Measurements from ENCODE around the gene OPRL1.
"Not testable (repeated sequence)": the region's sequence is repeated elsewhere in the genome, so short reads cannot be mapped to it uniquely, and the experiment has no call there.

Gene OPRL1

DNA sequence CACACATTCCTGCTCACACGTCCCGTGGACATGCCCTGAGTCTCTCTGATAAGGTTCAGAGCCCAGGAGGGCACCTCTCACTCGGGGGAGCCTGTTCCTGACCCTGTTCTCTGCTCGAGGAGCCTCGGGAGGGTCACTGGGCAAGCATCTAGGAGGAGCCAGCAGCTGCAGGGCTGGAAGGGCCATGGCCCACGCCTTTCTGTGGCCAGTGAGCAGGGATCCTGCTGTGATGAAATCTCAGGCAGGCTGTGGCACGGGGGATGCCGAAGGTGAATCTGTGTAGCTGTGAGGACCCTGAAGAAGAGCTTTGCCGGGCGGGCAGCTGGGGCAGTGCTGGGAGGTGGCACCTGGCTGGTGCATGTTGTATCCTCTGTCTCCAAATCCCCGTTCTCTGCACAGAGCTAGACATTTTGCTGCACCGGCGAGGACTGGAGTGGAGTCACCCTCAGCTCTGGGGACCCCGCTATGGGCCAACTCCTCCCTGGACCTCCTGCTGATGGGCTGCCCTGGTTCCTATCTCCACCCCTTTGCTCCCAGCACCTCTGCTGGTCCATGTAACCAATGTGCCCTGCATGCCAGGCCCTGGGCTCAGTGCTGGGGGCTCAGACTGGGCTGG lies 34.6 kb downstream of the OPRL1 start:
- H3K36me3 ChIP-seq (ENCODE audit: insufficient read depth, low read depth, low read length) = no peaks in the 10 kb centered on the region
- H3K4me1 ChIP-seq (ENCODE audit: insufficient read depth, low read length) = no peaks in the 10 kb centered on the region
- H3K27ac ChIP-seq (ENCODE audit: low read length) = no peak overlapping the region
- no peak overlapping the region for H3K9ac ChIP-seq (ENCODE audit: low read depth, low read length)
- no peaks in the 10 kb centered on the region for H3K9me3 ChIP-seq (ENCODE audit: insufficient read depth, low read depth, low read length)
- H3K4me3 ChIP-seq (ENCODE audit: low read length) = no peak overlapping the region
- no peaks in the 10 kb centered on the region for H3K27me3 ChIP-seq (ENCODE audit: insufficient read depth, low read length)

DNA sequence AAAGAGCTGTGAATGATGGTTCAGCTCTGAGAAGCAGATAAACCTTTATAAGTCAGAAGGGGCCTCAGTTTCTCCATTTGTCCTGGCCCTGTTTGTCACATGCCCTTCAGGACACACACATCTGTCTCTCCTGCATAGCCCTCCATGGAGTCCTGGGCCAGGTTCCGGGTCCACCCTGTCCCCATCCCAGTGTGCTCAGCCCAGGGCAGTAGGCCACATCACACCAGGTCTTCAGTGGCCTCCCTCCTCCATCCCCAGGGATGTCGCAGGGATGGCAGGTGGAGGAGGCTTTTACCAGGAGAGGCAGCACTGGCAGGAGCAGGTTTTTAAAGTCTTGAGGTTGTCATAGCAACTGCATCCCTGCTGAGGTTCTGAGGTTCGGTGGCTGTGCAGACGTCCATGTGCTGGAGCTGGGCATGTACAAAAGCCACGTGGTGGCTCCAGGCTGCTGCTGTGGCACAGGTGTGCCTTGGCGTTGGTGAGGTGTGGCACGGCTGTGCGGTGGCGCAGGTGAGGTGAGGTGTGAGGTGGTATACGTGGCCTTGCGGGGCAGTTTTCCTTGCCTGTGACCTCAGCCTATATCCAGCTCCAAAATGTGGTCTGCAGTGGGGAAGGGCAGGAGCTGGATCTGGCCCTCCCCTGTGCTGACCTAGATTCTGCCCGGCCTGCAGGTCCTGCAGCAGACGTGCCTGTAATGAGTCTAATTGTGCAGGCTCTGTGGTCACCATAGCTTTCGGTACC lies 35.5 kb downstream of the OPRL1 start:
- no peak overlapping the region for H3K27ac ChIP-seq (ENCODE audit: low read length)
- H3K9me3 ChIP-seq (ENCODE audit: insufficient read depth, low read depth, low read length) = no peaks in the 10 kb centered on the region
- no peaks in the 10 kb centered on the region for H3K27me3 ChIP-seq (ENCODE audit: insufficient read depth, low read length)
- no peak overlapping the region for H3K9ac ChIP-seq (ENCODE audit: low read depth, low read length)
- H3K4me1 ChIP-seq (ENCODE audit: insufficient read depth, low read length) = no peaks in the 10 kb centered on the region
- H3K4me3 ChIP-seq (ENCODE audit: low read length) = no peak overlapping the region
- no peaks in the 10 kb centered on the region for H3K36me3 ChIP-seq (ENCODE audit: insufficient read depth, low read depth, low read length)

DNA sequence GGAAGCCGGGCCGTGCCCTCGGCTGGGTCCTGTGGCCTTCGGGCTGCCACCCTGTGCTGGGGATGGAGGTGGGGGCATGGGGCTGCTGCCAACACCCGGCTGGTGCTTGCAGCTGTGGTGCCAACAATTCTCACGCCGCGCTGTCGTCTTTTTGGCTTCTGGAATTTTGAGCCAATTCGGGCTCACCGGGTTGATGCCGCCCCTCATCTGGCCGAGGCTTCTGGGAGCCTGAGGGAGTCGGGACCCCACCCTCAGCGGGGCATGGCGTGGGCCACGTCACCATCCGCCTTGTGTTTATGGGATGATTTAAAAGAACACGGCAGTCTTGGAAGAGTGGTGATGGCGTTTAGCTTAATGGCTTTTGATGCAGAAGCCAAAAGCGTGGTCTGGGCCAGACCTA lies 36.1 kb downstream of the OPRL1 start:
- H3K9me3 ChIP-seq (ENCODE audit: insufficient read depth, low read depth, low read length) = no peaks in the 10 kb centered on the region
- no peak overlapping the region for H3K9ac ChIP-seq (ENCODE audit: low read depth, low read length)
- no peaks in the 10 kb centered on the region for H3K27me3 ChIP-seq (ENCODE audit: insufficient read depth, low read length)
- no peak overlapping the region for H3K4me3 ChIP-seq (ENCODE audit: low read length)
- no peaks in the 10 kb centered on the region for H3K36me3 ChIP-seq (ENCODE audit: insufficient read depth, low read depth, low read length)
- no peaks in the 10 kb centered on the region for H3K4me1 ChIP-seq (ENCODE audit: insufficient read depth, low read length)
- H3K27ac ChIP-seq (ENCODE audit: low read length) = no peak overlapping the region

DNA sequence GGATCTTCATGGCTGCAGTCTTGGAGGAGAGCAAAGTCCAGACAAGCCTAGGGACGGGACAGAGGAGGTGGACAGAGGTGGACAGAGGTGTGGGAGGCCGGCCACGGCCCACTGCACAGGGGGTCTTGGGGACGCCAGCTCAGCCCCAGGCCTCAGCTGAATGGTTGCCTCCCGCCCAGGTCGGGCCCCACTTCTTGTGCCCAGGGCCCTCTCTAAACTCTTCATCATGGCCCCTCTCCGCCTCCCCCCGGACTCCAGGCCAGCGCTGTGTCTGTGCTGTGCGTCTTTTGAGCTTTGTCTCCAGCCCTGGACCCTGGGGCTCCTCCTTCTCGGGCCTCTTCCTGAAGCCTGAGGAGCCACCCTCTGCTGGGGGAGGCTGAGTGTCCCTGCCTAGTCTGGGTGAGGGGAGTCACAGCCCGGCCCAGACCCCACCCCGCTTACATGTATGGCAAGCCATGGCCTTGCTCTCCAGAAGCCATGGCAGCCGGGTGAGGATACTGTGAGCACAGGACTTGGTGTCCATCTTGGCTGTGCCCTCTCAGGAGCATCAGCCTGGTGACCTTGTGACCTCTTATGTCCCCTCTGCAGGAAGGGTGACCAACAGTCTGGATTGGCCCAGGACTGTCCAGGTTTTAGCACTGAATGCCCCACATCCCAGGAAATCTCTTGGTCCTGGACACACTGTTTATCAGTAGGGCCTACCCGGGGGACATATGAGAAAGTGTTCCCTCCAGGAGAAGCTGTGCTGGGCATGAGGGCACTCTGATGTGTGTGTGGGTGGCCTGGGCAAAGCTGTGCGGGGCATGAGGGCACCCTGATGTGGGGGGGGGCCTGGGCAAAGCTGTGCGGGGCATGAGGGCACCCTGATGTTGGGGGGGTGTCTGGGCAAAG lies 36.9 kb downstream of the OPRL1 start:
- no peak overlapping the region for H3K27ac ChIP-seq (ENCODE audit: low read length)
- no peaks in the 10 kb centered on the region for H3K9me3 ChIP-seq (ENCODE audit: insufficient read depth, low read depth, low read length)
- no peak overlapping the region for H3K4me3 ChIP-seq (ENCODE audit: low read length)
- no peak overlapping the region for H3K9ac ChIP-seq (ENCODE audit: low read depth, low read length)
- no peaks in the 10 kb centered on the region for H3K36me3 ChIP-seq (ENCODE audit: insufficient read depth, low read depth, low read length)
- H3K27me3 ChIP-seq (ENCODE audit: insufficient read depth, low read length) = no peaks in the 10 kb centered on the region
- no peaks in the 10 kb centered on the region for H3K4me1 ChIP-seq (ENCODE audit: insufficient read depth, low read length)

DNA sequence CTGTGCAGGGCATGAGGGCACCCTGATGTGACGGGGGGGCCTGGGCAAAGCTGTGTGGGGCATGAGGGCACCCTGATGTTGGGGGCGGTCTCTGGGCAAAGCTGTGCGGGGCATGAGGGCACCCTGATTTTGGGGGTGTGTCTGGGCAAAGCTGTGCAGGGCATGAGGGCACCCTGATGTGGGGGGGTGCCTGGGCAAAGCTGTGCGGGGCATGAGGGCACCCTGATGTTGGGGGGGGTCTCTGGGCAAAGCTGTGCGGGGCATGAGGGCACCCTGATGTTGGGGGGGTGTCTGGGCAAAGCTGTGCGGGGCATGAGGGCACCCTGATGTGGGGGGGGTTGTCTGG lies 37.5 kb downstream of the OPRL1 start:
- H3K4me3 ChIP-seq (ENCODE audit: low read length); H3K27ac ChIP-seq (ENCODE audit: low read length); H3K4me1 ChIP-seq (ENCODE audit: insufficient read depth, low read length); H3K27me3 ChIP-seq (ENCODE audit: insufficient read depth, low read length); H3K9ac ChIP-seq (ENCODE audit: low read depth, low read length); H3K9me3 ChIP-seq (ENCODE audit: insufficient read depth, low read depth, low read length); H3K36me3 ChIP-seq (ENCODE audit: insufficient read depth, low read depth, low read length): not testable (repeated sequence)

DNA sequence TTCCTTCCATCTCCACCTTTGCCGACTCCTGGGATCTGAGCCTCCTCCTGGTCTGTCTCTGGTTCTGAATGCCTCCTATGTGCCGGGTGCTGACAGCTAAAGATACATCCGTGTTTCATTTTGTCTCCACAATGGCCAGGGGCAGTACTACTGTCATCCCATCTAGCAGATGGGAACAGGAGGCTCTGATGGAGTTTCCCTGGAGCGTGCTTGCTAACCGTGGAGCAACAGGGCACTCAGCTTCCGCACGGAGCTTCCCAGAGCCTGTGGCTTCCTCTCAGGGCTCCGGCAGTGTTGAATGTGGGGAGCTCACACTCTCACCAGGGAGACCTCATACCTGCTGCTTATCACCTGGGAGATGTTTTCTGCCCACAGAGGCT lies 39.4 kb downstream of the OPRL1 start:
- no peak overlapping the region for H3K9ac ChIP-seq (ENCODE audit: low read depth, low read length)
- H3K4me3 ChIP-seq (ENCODE audit: low read length) = no peak overlapping the region
- H3K9me3 ChIP-seq (ENCODE audit: insufficient read depth, low read depth, low read length) = no peaks in the 10 kb centered on the region
- H3K36me3 ChIP-seq (ENCODE audit: insufficient read depth, low read depth, low read length) = no peaks in the 10 kb centered on the region
- no peaks in the 10 kb centered on the region for H3K27me3 ChIP-seq (ENCODE audit: insufficient read depth, low read length)
- no peaks in the 10 kb centered on the region for H3K4me1 ChIP-seq (ENCODE audit: insufficient read depth, low read length)
- H3K27ac ChIP-seq (ENCODE audit: low read length) = no peak overlapping the region

DNA sequence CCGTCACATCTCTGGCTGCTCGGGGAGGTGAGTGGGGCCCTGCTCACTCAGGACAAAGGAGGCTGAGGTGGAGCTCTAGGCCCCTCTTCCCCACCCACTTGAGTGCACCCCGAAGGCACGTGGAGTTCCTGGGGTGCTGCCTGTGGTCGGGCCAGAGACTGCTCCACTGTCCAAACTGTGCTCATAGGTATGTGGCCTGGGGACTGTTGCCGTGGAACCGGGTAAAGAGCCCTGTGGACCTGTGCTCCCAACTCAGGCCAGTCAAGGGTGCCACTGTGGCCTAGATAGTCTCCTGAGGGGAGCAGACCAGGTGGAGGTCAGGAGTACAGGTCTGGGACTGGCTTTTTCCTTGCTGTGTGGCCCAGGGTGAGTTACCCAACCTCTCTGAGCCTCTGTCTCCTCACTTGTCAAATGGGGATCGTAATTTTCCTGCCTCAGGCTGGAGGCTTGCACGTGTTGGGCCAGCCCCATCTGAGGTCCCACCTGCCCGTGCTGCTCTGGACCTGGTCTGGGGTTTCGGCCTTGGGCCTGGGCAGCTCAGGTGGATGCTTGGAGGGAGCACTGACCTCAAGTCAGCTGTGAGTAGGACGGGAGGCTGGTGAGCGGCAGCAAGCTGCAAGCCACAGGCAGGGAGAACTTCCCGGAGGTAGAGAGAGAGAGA lies 39.9 kb downstream of the OPRL1 start:
- Histone ChIP-seq H3K27me3 (ENCODE audit: insufficient read depth, low read length) (no peaks in the 10 kb centered on the region), H3K9ac (ENCODE audit: low read depth, low read length) (no peak overlapping the region), H3K4me1 (ENCODE audit: insufficient read depth, low read length) (no peaks in the 10 kb centered on the region), H3K9me3 (ENCODE audit: insufficient read depth, low read depth, low read length) (no peaks in the 10 kb centered on the region), H3K4me3 (ENCODE audit: low read length) (no peak overlapping the region), H3K36me3 (ENCODE audit: insufficient read depth, low read depth, low read length) (no peaks in the 10 kb centered on the region), H3K27ac (ENCODE audit: low read length) (no peak overlapping the region)

DNA sequence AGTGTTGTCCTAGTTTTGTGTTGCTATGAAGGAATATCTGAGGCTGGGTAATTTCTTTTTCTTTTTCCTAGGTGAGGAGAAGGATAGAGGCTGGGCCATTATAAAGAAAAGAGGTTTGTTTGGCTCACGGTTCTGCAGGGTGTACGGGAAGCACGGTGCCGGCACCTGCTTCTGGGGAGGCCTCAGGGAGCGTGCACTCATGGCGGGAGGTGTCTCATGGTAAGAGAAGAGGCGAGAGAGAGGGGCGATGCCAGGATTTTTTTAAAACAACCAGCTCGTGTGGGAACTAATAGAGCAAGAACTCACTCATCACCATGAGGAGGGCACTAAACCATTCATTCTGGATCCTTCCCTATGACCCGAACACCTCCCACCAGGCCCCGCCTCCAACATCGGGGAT lies 41.7 kb downstream of the OPRL1 start:
- Histone ChIP-seq H3K9me3 (ENCODE audit: insufficient read depth, low read depth, low read length) (no peaks in the 10 kb centered on the region; the same call in 1 of the 2 replicates), H3K36me3 (ENCODE audit: insufficient read depth, low read depth, low read length) (no peaks in the 10 kb centered on the region), H3K9ac (ENCODE audit: low read depth, low read length) (no peak overlapping the region), H3K27me3 (ENCODE audit: insufficient read depth, low read length) (no peaks in the 10 kb centered on the region), H3K27ac (ENCODE audit: low read length) (no peak overlapping the region), H3K4me1 (ENCODE audit: insufficient read depth, low read length) (no peaks in the 10 kb centered on the region), H3K4me3 (ENCODE audit: low read length) (no peak overlapping the region)

DNA sequence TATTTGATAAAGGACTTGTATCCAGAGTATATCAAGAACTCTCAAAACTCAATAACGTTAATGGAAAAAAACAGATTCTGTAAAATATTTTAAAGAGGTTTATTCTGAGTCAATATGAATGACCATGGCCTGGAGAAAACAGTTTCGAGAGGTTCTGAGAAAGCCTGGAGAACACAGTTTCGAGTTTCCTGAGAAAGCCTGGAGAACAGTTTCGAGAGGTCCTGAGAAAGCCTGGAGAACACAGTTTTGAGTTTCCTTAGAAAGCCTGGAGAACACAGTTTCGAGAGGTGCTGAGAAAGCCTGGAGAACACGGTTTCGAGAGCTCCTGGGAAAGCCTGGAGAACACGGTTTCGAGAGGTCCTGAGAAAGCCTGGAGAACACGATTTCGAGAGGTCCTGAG lies 43.0 kb downstream of the OPRL1 start:
- not testable (repeated sequence) for H3K4me3 ChIP-seq (ENCODE audit: low read length); H3K4me1 ChIP-seq (ENCODE audit: insufficient read depth, low read length); H3K36me3 ChIP-seq (ENCODE audit: insufficient read depth, low read depth, low read length); H3K27ac ChIP-seq (ENCODE audit: low read length); H3K27me3 ChIP-seq (ENCODE audit: insufficient read depth, low read length); H3K9me3 ChIP-seq (ENCODE audit: insufficient read depth, low read depth, low read length); H3K9ac ChIP-seq (ENCODE audit: low read depth, low read length)

DNA sequence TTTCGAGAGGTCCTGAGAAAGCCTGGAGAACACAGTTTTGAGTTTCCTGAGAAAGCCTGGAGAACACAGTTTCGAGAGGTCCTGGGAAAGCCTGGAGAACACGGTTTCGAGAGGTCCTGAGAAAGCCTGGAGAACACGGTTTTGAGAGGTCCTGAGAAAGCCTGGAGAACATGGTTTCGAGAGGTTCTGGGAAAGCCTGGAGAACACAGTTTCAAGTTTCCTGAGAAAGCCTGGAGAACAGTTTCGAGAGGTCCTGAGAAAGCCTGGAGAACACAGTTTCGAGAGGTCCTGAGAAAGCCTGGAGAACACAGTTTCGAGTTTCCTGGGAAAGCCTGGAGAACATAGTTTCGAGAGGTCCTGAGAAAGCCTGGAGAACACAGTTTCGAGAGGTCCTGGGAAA lies 43.6 kb downstream of the OPRL1 start:
- not testable (repeated sequence) for H3K9me3 ChIP-seq (ENCODE audit: insufficient read depth, low read depth, low read length); H3K36me3 ChIP-seq (ENCODE audit: insufficient read depth, low read depth, low read length); H3K9ac ChIP-seq (ENCODE audit: low read depth, low read length); H3K4me1 ChIP-seq (ENCODE audit: insufficient read depth, low read length); H3K4me3 ChIP-seq (ENCODE audit: low read length); H3K27ac ChIP-seq (ENCODE audit: low read length); H3K27me3 ChIP-seq (ENCODE audit: insufficient read depth, low read length)

DNA sequence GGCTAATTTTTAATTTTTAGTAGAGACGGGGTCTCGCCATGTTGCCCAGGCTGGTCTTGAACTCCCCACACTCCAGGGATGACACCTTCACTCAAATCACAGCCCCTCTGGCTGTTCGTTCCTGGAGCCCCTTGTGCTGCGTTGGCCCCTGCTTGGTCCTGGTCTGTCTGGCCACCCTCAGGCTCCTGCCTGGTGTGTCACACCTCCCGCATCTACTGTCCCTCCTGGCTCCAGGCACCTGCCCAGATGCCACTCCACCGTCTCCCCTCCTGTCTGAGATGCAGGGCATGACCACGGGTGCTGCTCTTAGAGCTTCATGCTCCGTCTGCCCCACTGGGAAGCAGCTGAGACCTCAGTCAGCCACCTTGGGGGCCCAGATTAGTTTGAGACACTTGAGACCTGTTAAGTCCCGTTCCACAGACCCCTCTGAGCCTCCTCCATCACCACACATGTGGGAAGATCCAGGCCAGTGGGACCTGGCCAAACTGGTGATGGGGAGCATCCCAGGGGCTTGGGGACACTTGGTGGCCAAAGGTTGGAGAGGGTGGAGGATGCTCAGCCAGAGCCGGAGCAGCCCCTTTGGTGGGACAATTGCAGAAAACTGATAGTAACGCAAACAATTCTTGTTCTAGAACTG lies 49.4 kb downstream of the OPRL1 start:
- Histone ChIP-seq H3K4me1 (ENCODE audit: insufficient read depth, low read length) (no peaks in the 10 kb centered on the region), H3K36me3 (ENCODE audit: insufficient read depth, low read depth, low read length) (no peaks in the 10 kb centered on the region), H3K27ac (ENCODE audit: low read length) (no peak overlapping the region), H3K9me3 (ENCODE audit: insufficient read depth, low read depth, low read length) (no peaks in the 10 kb centered on the region; the same call in 1 of the 2 replicates), H3K4me3 (ENCODE audit: low read length) (no peak overlapping the region), H3K9ac (ENCODE audit: low read depth, low read length) (no peak overlapping the region), H3K27me3 (ENCODE audit: insufficient read depth, low read length) (no peaks in the 10 kb centered on the region)
